GF-D8 (cell line): ENCODE data around the gene TTLL11.
A peak's percentile ranks its signal among the peaks of the same experiment; 100 is the strongest.

Source experiments
- DNase-seq: peaks from one replicate; lab custom pipeline; 2025; lab: John Stamatoyannopoulos, UW

Gene TTLL11

GRCh38 chr9:121852651-121853616, 240.2 kb downstream of the TTLL11 start:
- DNase-seq: no peak

GRCh38 chr9:121852241-121852640, 240.9 kb downstream of the TTLL11 start:
- no peak for DNase-seq

GRCh38 chr9:121851641-121852091, 241.4 kb downstream of the TTLL11 start:
- no peak for DNase-seq

- no peak for DNase-seq
Observed at GRCh38 chr9:121850366-121850765, 242.7 kb downstream of the TTLL11 start.

- DNase-seq: no peak
Observed at GRCh38 chr9:121849554-121849953, 243.6 kb downstream of the TTLL11 start.

GRCh38 chr9:121844562-121844961, 248.5 kb downstream of the TTLL11 start:
- DNase-seq: no peak

GRCh38 chr9:121844098-121844497, 249.0 kb downstream of the TTLL11 start:
- DNase-seq: no peak

- DNase-seq: no peak
Observed at GRCh38 chr9:121842612-121842978, 250.5 kb downstream of the TTLL11 start.

- DNase-seq: no peak
Observed at GRCh38 chr9:121841771-121842611, 251.1 kb downstream of the TTLL11 start.

- peak; percentile 29 for DNase-seq
Observed at GRCh38 chr9:121840838-121841760, 252.0 kb downstream of the TTLL11 start.

GRCh38 chr9:121839726-121840500, 253.2 kb downstream of the TTLL11 start:
- no peak for DNase-seq

GRCh38 chr9:121838746-121839669, 254.1 kb downstream of the TTLL11 start:
- DNase-seq: no peak

GRCh38 chr9:121837113-121837961, 255.8 kb downstream of the TTLL11 start:
- no peak for DNase-seq

- DNase-seq: no peak
Observed at GRCh38 chr9:121836366-121836885, 256.7 kb downstream of the TTLL11 start.

GRCh38 chr9:121835587-121836365, 257.3 kb downstream of the TTLL11 start:
- DNase-seq: no peak

- DNase-seq: no peak
Observed at GRCh38 chr9:121833061-121833460, 260.0 kb downstream of the TTLL11 start.

- no peak for DNase-seq
Observed at GRCh38 chr9:121831869-121832268, 261.2 kb downstream of the TTLL11 start.
